Cortex of kidney (tissue), 1 donor: ENCODE data around the gene MLC1.

Source experiments
- DNase-seq: peaks from one replicate; lab custom pipeline; 2025; lab: John Stamatoyannopoulos, UW

The MLC1 gene

GRCh38 chr22:50015451-50016307 lies 69.5 kb downstream of the MLC1 start:
- DNase-seq, result no peak

GRCh38 chr22:50014655-50015401 lies 70.4 kb downstream of the MLC1 start:
- DNase-seq, result no peak

DNA sequence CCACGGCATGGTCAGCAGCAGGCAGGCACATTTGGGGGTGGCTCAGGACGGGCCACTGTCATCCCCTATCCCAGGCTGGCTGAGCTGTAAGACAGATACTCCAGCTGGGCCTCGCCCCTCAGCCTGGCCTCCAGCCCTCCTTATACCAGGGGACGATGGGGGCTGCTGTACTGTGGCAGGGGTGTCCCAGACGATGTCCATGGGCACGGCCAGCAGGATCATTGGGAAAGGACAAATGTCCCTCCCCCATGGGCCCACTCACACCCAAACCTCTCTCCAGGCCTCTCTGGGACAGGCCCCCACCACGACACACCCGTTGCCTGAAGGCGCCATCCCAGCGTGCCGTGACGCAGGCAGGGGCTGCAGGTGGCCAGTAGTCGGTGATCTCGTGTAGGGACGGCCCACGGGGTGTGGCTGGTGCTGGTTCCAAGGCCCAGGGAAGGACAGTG lies 71.1 kb downstream of the MLC1 start:
- DNase-seq, result no peak

DNA sequence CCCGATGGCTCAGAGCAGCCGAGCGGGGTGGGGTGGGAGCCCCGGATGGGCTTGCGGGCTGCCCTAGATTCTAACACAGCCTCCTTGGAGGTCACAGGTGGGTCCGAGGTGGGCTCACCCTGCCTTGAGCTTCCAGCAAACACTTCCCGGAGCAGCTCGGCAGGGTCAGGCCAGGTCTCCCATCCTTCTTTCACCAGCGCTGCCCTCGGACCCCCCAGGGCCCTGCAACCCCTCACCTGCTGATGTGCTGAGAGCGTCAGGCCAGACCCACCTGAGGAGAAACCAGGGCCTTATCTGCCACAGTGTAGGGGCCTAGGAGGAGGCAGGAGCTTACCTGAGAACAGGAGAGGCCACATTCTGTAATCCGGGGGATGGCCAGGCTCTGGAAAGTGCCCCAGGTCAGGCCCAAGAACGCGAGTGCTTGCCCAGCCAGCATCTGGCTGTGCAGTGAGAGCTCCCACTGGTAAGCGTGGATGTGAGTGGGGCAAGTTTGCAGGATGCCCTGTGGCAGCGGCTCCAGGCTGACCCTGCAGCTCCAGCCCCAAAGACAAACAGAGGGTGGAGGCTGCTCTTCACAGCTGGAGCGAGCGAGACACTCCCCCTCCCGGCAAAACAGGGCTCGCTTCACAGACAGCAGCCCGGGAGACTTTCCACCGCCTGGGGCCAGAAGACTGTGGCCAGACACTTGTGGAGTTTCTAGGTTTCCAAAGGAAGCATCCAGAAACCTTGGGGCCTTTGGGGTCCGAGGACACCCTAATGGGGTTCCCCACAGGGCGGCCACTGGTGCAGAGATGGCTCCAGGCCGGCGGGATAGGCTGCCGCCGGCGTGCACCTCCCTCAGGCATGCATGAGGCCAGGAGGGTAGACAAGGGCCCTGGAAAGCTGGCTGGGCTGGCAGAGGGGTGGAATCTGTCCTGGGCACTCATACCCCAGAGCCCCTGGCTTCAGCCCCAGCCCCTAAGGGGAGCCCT lies 72.7 kb downstream of the MLC1 start, which contains the start of gene IL17REL:
TSS of gene IL17REL (minus strand) at position 555 of the 971 bp plus-strand sequence. CDS start at position 436, 119 bp downstream.
- DNase-seq, result no peak

DNA sequence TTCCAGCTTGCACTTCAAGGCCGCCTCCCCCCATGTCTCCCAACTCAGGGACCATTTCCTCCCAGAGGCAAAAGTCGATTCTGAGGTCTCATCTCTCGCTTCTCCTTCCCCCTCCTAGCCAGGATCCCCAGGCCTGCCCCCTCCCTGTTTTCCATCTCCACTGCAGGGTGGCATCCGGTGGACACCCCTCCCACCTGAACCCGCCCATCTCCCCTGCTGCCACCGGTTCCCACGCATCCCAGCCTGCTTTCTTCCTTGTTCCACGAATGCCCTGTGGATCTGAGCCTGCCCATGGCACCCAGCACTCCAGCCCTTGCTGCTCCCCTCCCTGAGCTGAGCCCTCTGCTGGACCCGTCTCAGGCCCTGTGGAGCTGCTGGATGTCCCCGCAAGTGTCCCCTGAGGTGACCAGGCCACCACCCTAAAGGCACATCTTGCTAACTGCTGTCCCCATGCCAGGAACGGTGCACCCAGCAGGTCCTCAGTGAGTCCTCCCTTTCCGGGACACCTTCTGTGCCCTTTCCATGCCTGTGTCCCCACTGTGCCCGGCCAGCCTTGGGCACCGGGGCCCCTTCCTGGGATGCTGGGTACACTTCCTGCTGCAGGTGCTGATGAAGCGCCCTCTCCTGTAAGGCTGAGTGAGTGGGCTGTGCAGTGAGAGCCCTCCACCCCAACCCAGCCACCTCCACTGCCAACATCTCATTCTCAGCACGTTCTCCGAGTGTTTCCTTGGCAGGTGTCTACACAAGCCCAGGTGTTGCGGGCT lies 73.6 kb downstream of the MLC1 start:
- DNase-seq, result no peak

DNA sequence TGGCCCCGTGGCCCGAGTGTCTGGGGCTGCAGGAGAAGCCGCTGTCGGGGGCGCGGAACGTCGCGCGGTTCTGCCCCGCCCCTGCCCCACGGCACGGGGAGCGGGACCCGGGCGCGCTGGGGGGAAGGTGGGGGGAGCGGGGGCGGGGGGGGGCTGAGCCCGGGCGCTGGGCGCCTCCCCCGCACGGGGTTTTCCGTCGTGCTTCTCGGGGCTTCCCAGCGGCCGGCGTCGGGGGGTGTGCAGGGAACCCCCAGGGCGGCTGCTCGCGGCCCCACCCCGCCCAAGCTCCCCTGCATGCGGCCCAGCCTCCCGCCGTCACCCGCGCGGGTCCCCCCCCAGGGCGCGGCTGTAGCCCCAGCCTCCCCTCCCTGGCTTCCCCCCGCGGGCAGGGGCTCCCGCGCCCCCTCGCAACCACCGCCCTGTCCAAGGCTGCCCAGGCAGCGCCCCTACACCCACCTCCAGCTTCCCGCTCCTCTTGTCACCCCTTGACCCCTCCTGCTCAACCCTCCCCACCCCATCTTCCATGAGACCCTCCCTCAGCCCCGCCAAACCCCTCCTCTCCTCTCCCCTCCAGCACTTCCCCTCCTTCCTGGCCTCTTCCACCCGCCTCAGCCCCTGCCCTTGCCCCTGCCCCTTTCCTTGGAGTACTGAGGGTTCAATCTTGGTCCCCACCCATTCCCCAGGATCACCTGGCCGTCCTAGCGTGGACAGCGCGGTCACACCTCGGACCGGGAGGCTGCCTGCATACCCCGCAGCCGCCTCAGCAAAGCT lies 74.4 kb downstream of the MLC1 start:
- no peak for DNase-seq

DNA sequence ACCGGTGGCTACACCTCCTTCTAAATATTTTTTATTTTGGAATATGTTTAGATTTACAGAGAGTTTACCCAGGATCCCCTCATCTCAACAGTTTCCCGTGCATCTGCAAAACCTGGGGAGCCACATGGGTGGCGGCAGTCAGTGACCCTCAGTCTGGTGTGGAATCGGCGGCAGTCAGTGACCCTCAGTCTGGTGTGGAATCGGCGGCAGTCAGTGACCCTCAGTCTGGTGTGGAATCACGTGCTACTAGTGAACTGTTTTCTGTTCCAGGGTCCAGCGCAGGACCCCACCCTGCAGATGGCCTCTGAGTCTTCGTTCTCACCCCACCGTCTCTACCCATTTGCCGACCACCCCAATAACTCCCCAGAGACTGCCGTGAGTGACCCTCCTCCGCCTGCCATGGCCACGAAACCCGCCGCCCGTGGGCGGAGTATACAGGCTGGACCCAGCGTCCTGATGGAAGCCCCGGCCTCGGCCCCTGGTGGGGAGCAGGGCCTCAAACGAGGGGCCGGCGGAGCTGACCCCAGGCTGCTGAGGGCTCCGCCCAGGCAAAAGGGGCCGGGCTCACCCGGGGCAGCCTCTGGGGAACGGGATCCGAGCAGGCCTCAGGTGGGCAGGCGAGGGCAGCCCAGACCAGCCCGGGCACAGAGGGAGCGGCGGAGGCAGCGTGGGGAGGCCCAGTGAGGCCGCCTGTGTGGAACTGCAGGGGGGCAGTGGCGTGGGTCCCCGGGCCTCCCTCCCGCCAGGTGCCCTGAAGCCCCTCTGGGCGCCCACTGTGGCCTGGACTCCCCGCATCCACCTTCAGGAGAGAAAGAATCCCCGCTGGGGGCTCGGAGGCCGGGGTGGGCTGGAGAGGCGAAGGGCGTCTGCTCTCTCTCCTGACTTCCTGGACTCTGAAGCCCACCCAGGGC lies 75.2 kb downstream of the MLC1 start:
- no peak for DNase-seq
